ENCODE measurements around the gene BTBD2. TPM values are rescaled to one million over a fixed set of nuclear protein-coding genes. Genes with fewer than 3 reads are reported as not detected.
A peak's percentile ranks its signal among the peaks of the same experiment; 100 is the strongest.

Gene BTBD2
- total and polyA plus RNA-seq, 2 of the 8 experiments (the other 6 are each of a cell fraction or from before 2014, with no cell fraction given), result 91.7 to 92.3 TPM

DNA sequence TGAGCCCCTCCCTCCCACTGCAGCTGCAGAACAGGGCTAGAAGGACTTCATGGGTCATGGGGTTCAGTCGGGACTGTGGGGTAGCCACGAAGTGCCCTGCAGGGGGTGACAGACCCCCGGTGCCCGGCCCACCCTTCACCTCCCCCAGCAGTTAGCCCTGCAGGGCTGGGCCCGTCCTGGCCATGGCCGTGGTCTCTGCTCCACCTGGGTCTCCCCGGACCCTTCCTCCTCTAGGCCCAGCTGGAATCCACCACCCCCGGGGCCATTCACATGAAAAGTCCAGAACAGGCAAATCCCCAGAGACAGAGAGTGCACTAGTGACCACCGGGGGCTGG is 18.3 kb upstream of the BTBD2 start:
- Histone ChIP-seq H2BK5ac (ENCODE audit: low read depth, low read length) (no peak overlapping the region), H3K79me2 (ENCODE audit: control insufficient read depth in 1 of 2, insufficient read depth in 2 of 2, low read length in 2 of 2) (no peaks in the 10 kb centered on the region), H4K20me1 (replicated peaks in 1 of 2; ENCODE audit: control insufficient read depth in 1 of 2, insufficient read depth in 2 of 2, low read length in 2 of 2) (peaks cover 0 to 3% of the 10 kb centered on the region in 2 experiments), H2AFZ (ENCODE audit: low read length) (no peak overlapping the region), H3K14ac (ENCODE audit: insufficient read length) (no peak overlapping the region), H3K9me3 (ENCODE audit: insufficient read depth in 2 of 2, low read depth in 1 of 2, low read length in 1 of 2) (peaks cover 7 to 8% of the 10 kb centered on the region in 2 experiments; a peak in 1 of 4 replicates), H3K79me1 (ENCODE audit: low read depth, low read length) (0 out of 2 replicates have a peak, but pooled peaks cover 2% of the 10 kb centered on the region), H2BK15ac (ENCODE audit: low read length) (no peak overlapping the region), H2BK120ac (replicated peaks; ENCODE audit: low read depth, low read length) (no peak overlapping the region), H4K5ac (ENCODE audit: insufficient read length, low read depth, low read length) (no peak overlapping the region), H3K36me3 (ENCODE audit: control insufficient read depth in 2 of 4, insufficient read depth in 4 of 4, low read length in 3 of 4) (peaks cover 0 to 7% (median 0%) of the 10 kb centered on the region in 4 experiments; a peak in 1 of 8 replicates), H4K8ac (ENCODE audit: extremely low read depth, insufficient read depth, low read length) (peak overlapping the region; percentile 41; the same call in 1 of the 2 replicates), H3K4me1 (replicated peaks in 1 of 4; ENCODE audit: control insufficient read depth in 3 of 4, insufficient read depth in 4 of 4, low read length in 3 of 4) (peaks cover 0 to 9% (median 0%) of the 10 kb centered on the region in 4 experiments; a peak in 3 of 7 replicates), H2BK12ac (ENCODE audit: low read depth, low read length) (no peak overlapping the region), H3K4me2 (ENCODE audit: insufficient read depth in 1 of 2, low read depth in 2 of 2, low read length in 2 of 2) (no peak overlapping the region; a peak in 1 of 4 replicates), H3K9ac (replicated peaks in 1 of 4; ENCODE audit: extremely low read depth in 1 of 4, low read depth in 3 of 4, low read length in 3 of 4) (no peak overlapping the region), H4K91ac (replicated peaks; ENCODE audit: insufficient read length, low read length) (no peak overlapping the region), H3K23ac (ENCODE audit: insufficient read length) (no peak overlapping the region), H3K27me3 (replicated peaks in 1 of 4; ENCODE audit: control insufficient read depth in 3 of 4, extremely low read depth in 1 of 4, insufficient read depth in 3 of 4, low read length in 3 of 4) (no peaks in the 10 kb centered on the region), H3K27ac (ENCODE audit: low read depth, low read length) (no peak overlapping the region), H2AK5ac (ENCODE audit: low read depth, low read length) (no peak overlapping the region), H3K18ac (ENCODE audit: extremely low read depth, low read length) (no peak overlapping the region), H2BK20ac (ENCODE audit: low read length) (no peak overlapping the region), H3K4me3 (ENCODE audit: extremely low read depth in 1 of 4, insufficient read depth in 2 of 4, low read depth in 3 of 4, low read length in 4 of 4) (no peak overlapping the region), H3K23me2 (ENCODE audit: low read depth, low read length) (no peaks in the 10 kb centered on the region), H3K56ac (replicated peaks; ENCODE audit: insufficient read length, low read depth, low read length) (no peak overlapping the region), H3K4ac (replicated peaks; ENCODE audit: insufficient read length, low read depth, low read length) (no peak overlapping the region)
- CTCF ChIA-PET (ENCODE audit: partially characterized antibody), result interaction anchor here (0.8 to 2.5 kb wide), 6 partner anchors 11 to 88 kb away, joined by 3 to 11 read pairs (median 5); no protein-coding TSS in a partner anchor
- FAIRE-seq, result no peak
- POLR2A ChIA-PET (ENCODE audit: partially characterized antibody), result interaction anchor here (0.7 to 27.5 kb wide), 5 partner anchors 8 to 30 kb away, joined by 3 to 524 read pairs (median 4); partner anchors contain the start of gene MKNK2
- peak in 1 of 2 experiments; percentile 45 for DNase-seq (ENCODE audit: low read depth in 1 of 2, low spot score in 2 of 2)
- WGBS, 2 experiments (ENCODE audit: extremely low coverage in 1 of 2, insufficient coverage in 1 of 2, insufficient read length in 1 of 2, insufficient replicate concordance in 2 of 2, low coverage in 1 of 2, low lambda C conversion rate in 2 of 2, missing lambda C conversion rate in 1 of 2), result 85% methylated on average over 7 of the region's 9 CpGs; no CpG with 5 or more reads in 1 of the 2 experiments
- TF ChIP-seq SP1 (IDR thresholded peaks at IDR 0.05; ENCODE audit: low read depth, low read length), result no peak
- no peak for TF ChIP-seq MAFK (IDR thresholded peaks at IDR 0.05; ENCODE audit: low read depth, low read length)
- TF ChIP-seq POLR2AphosphoS5 (IDR thresholded peaks at IDR 0.05; ENCODE audit: low read depth, low read length), result no peak
- no peak for TF ChIP-seq CREB1 (IDR thresholded peaks at IDR 0.05)
- TF ChIP-seq, protein P1, sequence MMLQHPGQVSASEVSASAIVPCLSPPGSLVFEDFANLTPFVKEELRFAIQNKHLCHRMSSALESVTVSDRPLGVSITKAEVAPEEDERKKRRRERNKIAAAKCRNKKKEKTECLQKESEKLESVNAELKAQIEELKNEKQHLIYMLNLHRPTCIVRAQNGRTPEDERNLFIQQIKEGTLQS (IDR thresholded peaks at IDR 0.05; ENCODE audit: insufficient read depth, low read depth, low read length), result no peak
- no peak for TF ChIP-seq HDAC6 (IDR thresholded peaks at IDR 0.05; ENCODE audit: low read depth, low read length)
- TF ChIP-seq POU5F1 (IDR thresholded peaks at IDR 0.05; ENCODE audit: low read depth, low read length), result no peak
- TF ChIP-seq RFX5 (IDR thresholded peaks at IDR 0.05; ENCODE audit: borderline replicate concordance, low read depth, low read length), result no peak
- no peak for TF ChIP-seq SP4 (IDR thresholded peaks at IDR 0.05; ENCODE audit: low read length)
- no peak for TF ChIP-seq SIX5 (IDR thresholded peaks at IDR 0.05; ENCODE audit: low read depth, low read length)
- no peak for TF ChIP-seq CEBPB (IDR thresholded peaks at IDR 0.05; ENCODE audit: low read depth, low read length)
- TF ChIP-seq KDM1A (IDR thresholded peaks at IDR 0.05; ENCODE audit: borderline replicate concordance, low read length), result no peak
- no peak for TF ChIP-seq ATF2 (IDR thresholded peaks at IDR 0.05; ENCODE audit: low read length)
